Endothelial cell of umbilical vein (primary cell): ENCODE measurements around the gene TNS2. TPM values are rescaled to one million over a fixed set of nuclear protein-coding genes. Genes with fewer than 3 reads are reported as not detected.
A peak's percentile ranks its signal among the peaks of the same experiment; 100 is the strongest.

Experiments used
- BruUV-seq: library from RNA; stranded (reverse); fragments of 400-500 nt; replicated peaks from 2 replicates; lab custom pipeline; 2021; lab: Mats Ljungman, UMichigan
- CTCF ChIA-PET: fragments of 300-600, 350-600 bp; sonication (Branson Sonifier 250); formaldehyde crosslinking; loops from one replicate; lab custom pipeline; 2021; ENCODE audit warnings: antibody characterized with exemption, inconsistent platforms; lab: Charles Lee
- POLR2A ChIA-PET: fragments of 300-600, 350-600 bp; sonication (Branson Sonifier 250); formaldehyde crosslinking; loops from one replicate; lab custom pipeline; 2021; ENCODE audit warnings: antibody characterized with exemption, inconsistent platforms; lab: Charles Lee
- DNase-seq: peaks from one replicate; pipeline ENCODE4 v3.0.0-alpha.2; 2011; ENCODE audit warnings: low read depth, low spot score
- FAIRE-seq: peaks from 2 replicates; lab custom pipeline; 2011; peaks lifted over from hg19 to GRCh38; lab: Jason Lieb, UNC
- H2AFZ ChIP-seq: 2 replicates; pipeline ENCODE4 v1.6.0; 2012; ENCODE audit warnings: low read depth, low read length, control low read depth, inconsistent platforms
- H3K27ac ChIP-seq: 2 replicates; pipeline ENCODE4 v1.5.1; 2011; ENCODE audit warnings: low read depth, mild to moderate bottlenecking, control low read depth, low read length, moderate library complexity; ENCODE audit not compliant: insufficient read depth
- H3K27me3 ChIP-seq, 2 experiments: 2 replicates each; pipeline versions ENCODE4 v1.6.0 to v1.6.1; 2011; ENCODE audit warnings: low read length in 2 of 2, mixed read lengths in 1 of 2; ENCODE audit not compliant: control insufficient read depth in 2 of 2, insufficient read depth in 2 of 2
- H3K36me3 ChIP-seq, 2 experiments: 2 replicates in 1 of 2; 3 replicates in 1 of 2; pipeline ENCODE4 v1.5.1; 2011; ENCODE audit warnings: low read length in 2 of 2, mild to moderate bottlenecking in 1 of 2, moderate library complexity in 1 of 2; ENCODE audit not compliant: control insufficient read depth in 2 of 2, insufficient read depth in 2 of 2; ENCODE audit errors: extremely low read depth in 1 of 2
- H3K4me1 ChIP-seq: 3 replicates; pipeline ENCODE4 v1.5.1; 2011; ENCODE audit warnings: mild to moderate bottlenecking, low read length; ENCODE audit not compliant: control insufficient read depth, insufficient read depth; ENCODE audit errors: extremely low read depth
- H3K4me2 ChIP-seq: 2 replicates; pipeline ENCODE4 v1.6.1; 2011; ENCODE audit warnings: low read length, control low read depth, mixed read lengths; ENCODE audit not compliant: insufficient read depth
- H3K4me3 ChIP-seq, 3 experiments: fragments of 200-600 bp in 1 of 3; sonication (generic), shearing (Covaris generic) in 1 of 3; replicated peaks in 1 of 3; 2 replicates each; pipeline ENCODE4 v1.5.1; 2011 to 2016; ENCODE audit warnings: control low read depth in 3 of 3, low read length in 3 of 3, mild to moderate bottlenecking in 2 of 3, inconsistent platforms in 1 of 3, low read depth in 1 of 3, moderate library complexity in 1 of 3; ENCODE audit not compliant: insufficient read depth in 1 of 3
- H3K79me2 ChIP-seq: 2 replicates; pipeline ENCODE4 v1.6.0; 2012; ENCODE audit warnings: low read length, inconsistent platforms; ENCODE audit not compliant: control insufficient read depth, insufficient read depth
- H3K9ac ChIP-seq: replicated peaks from 2 replicates; pipeline ENCODE3; 2011; ENCODE audit warnings: low read length, control low read depth; ENCODE audit not compliant: insufficient read depth; ENCODE audit errors: extremely low read depth
- H3K9me1 ChIP-seq: replicated peaks from 3 replicates; pipeline ENCODE4 v1.6.0; 2011; ENCODE audit warnings: mild to moderate bottlenecking, low read length; ENCODE audit not compliant: control insufficient read depth, insufficient read depth; ENCODE audit errors: extremely low read depth
- H3K9me3 ChIP-seq: replicated peaks from 2 replicates; pipeline ENCODE4 v1.5.1; 2012; ENCODE audit warnings: low read length, inconsistent platforms; ENCODE audit not compliant: control insufficient read depth, insufficient read depth
- H4K20me1 ChIP-seq: replicated peaks from 2 replicates; pipeline ENCODE3; 2011; ENCODE audit warnings: mild to moderate bottlenecking, low read length; ENCODE audit not compliant: control insufficient read depth, insufficient read depth; ENCODE audit errors: extremely low read depth
- CTCF ChIP-seq, 2 donors: IDR thresholded peaks; 1 replicate in 1 of 2; 2 replicates in 1 of 2; pipeline ENCODE4 v1.5.1; 2011; ENCODE audit warnings: low read length in 2 of 2, mild to moderate bottlenecking in 2 of 2, moderate library complexity in 2 of 2, control low read depth in 1 of 2, inconsistent platforms in 1 of 2, low read depth in 1 of 2; ENCODE audit not compliant: insufficient read depth in 1 of 2; ENCODE audit errors: extremely low read depth in 1 of 2
- EZH2 ChIP-seq: IDR thresholded peaks from 2 replicates; pipeline ENCODE4 v1.6.1; 2012; ENCODE audit warnings: borderline replicate concordance, low read depth, mild to moderate bottlenecking, moderate library complexity, low read length, inconsistent platforms; ENCODE audit not compliant: severe bottlenecking
- FOS ChIP-seq: IDR thresholded peaks from 2 replicates; pipeline ENCODE4 v1.6.1; 2011; ENCODE audit warnings: mild to moderate bottlenecking, low read length, moderate library complexity, borderline replicate concordance; ENCODE audit not compliant: insufficient read depth
- GATA2 ChIP-seq: IDR thresholded peaks from 2 replicates; pipeline ENCODE4 v1.7.0; 2011; ENCODE audit warnings: low read depth, mild to moderate bottlenecking, moderate library complexity, mixed read lengths, low read length; ENCODE audit not compliant: insufficient read length, insufficient read depth
- JUN ChIP-seq: IDR thresholded peaks from 2 replicates; pipeline ENCODE4 v1.6.1; 2011; ENCODE audit warnings: borderline replicate concordance, low read depth; ENCODE audit not compliant: insufficient read length, insufficient read depth
- MAX ChIP-seq: IDR thresholded peaks from 2 replicates; pipeline ENCODE4 v1.6.1; 2011; ENCODE audit not compliant: insufficient read depth, insufficient read length
- MYC ChIP-seq: IDR thresholded peaks from one replicate; pipeline ENCODE4 v1.6.1; 2011; ENCODE audit warnings: mild to moderate bottlenecking, low read depth, low read length
- POLR2A ChIP-seq: IDR thresholded peaks from 2 replicates; pipeline ENCODE4 v1.6.1; 2012; ENCODE audit warnings: low read depth, mild to moderate bottlenecking, control low read depth, low read length
- POLR2AphosphoS5 ChIP-seq: IDR thresholded peaks from 2 replicates; pipeline ENCODE4 v1.6.1; 2012; ENCODE audit warnings: low read depth, mild to moderate bottlenecking, control low read depth, low read length, moderate library complexity; ENCODE audit not compliant: insufficient read depth
- dilution Hi-C: fragments of 300-500 bp; cut with MboI; formaldehyde crosslinking; loops from one replicate; pipeline ENCODE4 v1.15.0; 2019; ENCODE audit warnings: low sequenced_read_pairs; ENCODE audit not compliant: extremely low pct_ligation_motif_present
- intact Hi-C: fragments of 100-400 bp; cut with micrococcal nuclease; formaldehyde crosslinking; loops from one replicate; pipeline ENCODE4 v1.10.0; 2022
- polyA plus RNA-seq, 4 experiments: library from polyadenylated mRNA; depleted of rRNA in 3 of 4; stranded (reverse) in 3 of 4; unstranded in 1 of 4; fragments of >200 nt; gene quantifications; 2 replicates each; pipeline versions ENCODE4 v1.2.1 to v1.2.3, GENCODE V29; 2011 to 2012; ENCODE audit warnings: missing spikeins in 1 of 4
- total RNA-seq: library from RNA; stranded (reverse); gene quantifications from 2 replicates; pipeline ENCODE4 v1.2.3, GENCODE V29; 2021

TNS2 gene
- total and polyA plus RNA-seq, 2 donors (not counting 3 experiments of a cell fraction or from before 2014, with no cell fraction given) = 84.5 to 106 TPM

- Histone ChIP-seq H3K79me2 (peaks cover 15% of the 10 kb centered on the region), H3K4me3 (peak overlapping the region in 1 of 3 experiments; percentile 31), H3K9ac (no peak overlapping the region), H3K27me3 (no peaks in the 10 kb centered on the region), H3K4me2 (peak overlapping the region; percentile 85), H4K20me1 (no peaks in the 10 kb centered on the region), H2AFZ (no peak overlapping the region), H3K9me3 (no peaks in the 10 kb centered on the region), H3K9me1 (no peaks in the 10 kb centered on the region), H3K36me3 (no peaks in the 10 kb centered on the region), H3K27ac (peak overlapping the region; percentile 60), H3K4me1 (peaks cover 57% of the 10 kb centered on the region)
- peak; percentile 41 for DNase-seq
- dilution Hi-C loops = no loop called here
- TF ChIP-seq GATA2 (no peak), EZH2 (no peak), MAX (no peak), POLR2A (no peak), CTCF (IDR thresholded peaks at IDR 0.05; ENCODE audit: extremely low read depth in 1 of 2, insufficient read depth in 1 of 2, low read depth in 1 of 2, low read length in 2 of 2) (peak in 1 of 2 donors; percentile 3), MYC (no peak), FOS (no peak), JUN (no peak), POLR2AphosphoS5 (peak; percentile 27)
- BruUV-seq = no TSS peak
- peak; percentile 86 for FAIRE-seq
- ChIA-PET POLR2A (interaction anchor here (0.6 to 1.0 kb wide), 2 partner anchors 31 to 212 kb away, joined by 3 read pairs; partner anchors contain the start of gene SPRYD3), CTCF (interaction anchor here (1.0 to 4.5 kb wide), 6 partner anchors 9 to 54 kb away, joined by 4 to 45 read pairs (median 15); no protein-coding TSS in a partner anchor)
- intact Hi-C loops = loop anchor here (1.0 kb wide), 1 partner anchor 10 kb away; no protein-coding TSS in a partner anchor
These were observed 1.7 kb upstream of the TNS2 start for GRCh38 chr12:53048033-53048779.
